ENCODE results near the gene DTX3. TPM values are rescaled to one million over a fixed set of nuclear protein-coding genes. Genes with fewer than 3 reads are reported as not detected.
"Not testable (repeated sequence)": the region's sequence is repeated elsewhere in the genome, so short reads cannot be mapped to it uniquely, and the experiment has no call there.

DTX3 gene
- total RNA-seq, 1 donor from 2014 or later, result 21.7 TPM

DNA sequence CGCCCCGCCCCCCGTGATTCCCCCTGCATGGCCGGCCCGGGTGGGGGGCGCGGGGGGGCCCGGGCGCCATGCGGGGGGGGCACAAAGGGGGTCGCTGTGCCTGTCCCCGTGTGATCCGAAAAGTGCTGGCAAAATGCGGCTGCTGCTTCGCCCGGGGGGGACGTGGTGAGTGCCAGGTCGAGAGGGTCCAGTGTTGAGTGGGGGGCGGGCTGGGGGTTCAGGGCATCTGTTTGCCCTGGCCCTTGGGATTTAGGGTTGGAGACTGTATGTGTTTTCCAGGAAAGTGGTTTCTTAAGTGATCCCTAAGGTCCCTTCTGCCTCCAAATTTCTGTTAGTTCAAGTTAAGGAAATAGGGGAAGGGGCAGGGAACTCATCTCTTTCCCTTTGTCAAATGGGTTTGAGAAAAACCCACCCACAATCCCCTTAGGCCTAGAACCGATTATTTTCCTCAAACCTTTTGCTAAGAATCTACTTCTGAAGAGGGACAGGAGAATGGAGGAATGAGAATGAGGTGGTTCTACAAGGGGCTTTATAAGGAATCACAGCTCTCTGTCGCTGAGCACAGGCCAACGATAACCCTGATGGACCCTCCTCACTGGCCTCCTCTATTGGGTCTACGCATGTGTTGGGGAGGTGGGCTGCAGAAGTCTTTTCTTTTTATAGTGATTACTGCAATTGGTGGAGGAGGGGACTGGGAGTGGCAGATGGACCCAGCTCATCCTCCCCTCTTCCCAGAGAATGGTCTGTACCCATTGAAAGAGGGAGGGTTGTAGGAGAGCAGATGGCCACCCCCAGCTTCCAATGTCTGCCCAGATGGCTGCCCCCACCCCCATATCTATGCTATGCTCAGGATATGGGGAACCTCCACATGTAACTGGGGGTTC, 7.4 kb downstream of the DTX3 start:
- DNase-seq (ENCODE audit: low spot score), result no peak
- H3K36me3 Mint-ChIP-seq (ENCODE audit: low read depth), result no peaks in the 10 kb centered on the region
- peaks cover 41% of the 10 kb centered on the region for H3K27me3 Mint-ChIP-seq (ENCODE audit: low read depth)
- intact Hi-C loops (cut with micrococcal nuclease), result no loop called here
- H3K27ac Mint-ChIP-seq, result no peak overlapping the region
- peaks cover 2% of the 10 kb centered on the region for H3K4me1 Mint-ChIP-seq (ENCODE audit: low read depth)
- H3K9me3 Mint-ChIP-seq, result no peaks in the 10 kb centered on the region
- peak overlapping the region; percentile 56 for H3K4me3 Mint-ChIP-seq (ENCODE audit: low read depth)

DNA sequence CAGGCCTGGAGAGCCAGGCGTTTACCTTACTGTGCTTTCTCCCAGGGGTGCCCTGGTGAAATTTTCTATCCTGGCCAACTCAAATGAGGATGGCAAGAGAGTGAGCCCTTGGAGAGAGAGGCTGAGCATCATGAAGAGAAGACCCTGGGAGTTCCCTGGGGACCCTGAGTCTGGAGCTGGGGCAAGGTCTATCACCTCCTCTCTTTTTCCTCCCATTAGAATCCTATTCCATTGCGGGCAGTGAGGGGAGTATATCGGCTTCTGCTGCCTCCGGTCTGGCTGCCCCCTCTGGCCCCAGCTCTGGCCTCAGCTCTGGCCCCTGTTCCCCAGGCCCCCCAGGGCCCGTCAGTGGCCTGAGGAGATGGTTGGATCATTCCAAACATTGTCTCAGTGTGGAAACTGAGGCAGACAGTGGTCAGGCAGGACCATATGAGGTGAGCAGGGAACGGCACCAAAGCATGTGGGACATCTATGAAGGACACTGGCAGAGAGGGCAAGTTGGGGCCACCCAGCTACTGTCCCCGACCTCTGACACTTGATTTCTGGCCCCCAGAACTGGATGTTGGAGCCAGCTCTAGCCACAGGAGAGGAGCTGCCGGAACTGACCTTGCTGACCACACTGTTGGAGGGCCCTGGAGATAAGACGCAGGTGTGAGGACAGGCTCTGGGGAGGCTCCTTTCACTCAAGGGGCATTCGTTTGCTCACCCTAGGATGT, 8.2 kb downstream of the DTX3 start:
- Mint-ChIP-seq H3K9me3 (no peaks in the 10 kb centered on the region), H3K4me1 (ENCODE audit: low read depth) (peaks cover 2% of the 10 kb centered on the region), H3K4me3 (ENCODE audit: low read depth) (no peak overlapping the region), H3K36me3 (ENCODE audit: low read depth) (no peaks in the 10 kb centered on the region), H3K27ac (no peak overlapping the region), H3K27me3 (ENCODE audit: low read depth) (peaks cover 49% of the 10 kb centered on the region)
- intact Hi-C loops (cut with micrococcal nuclease), result no loop called here
- DNase-seq (ENCODE audit: low spot score), result no peak

GRCh38 chr12:57613427-57614109, 8.9 kb downstream of the DTX3 start:
- Mint-ChIP-seq H3K9me3 (no peaks in the 10 kb centered on the region), H3K4me3 (ENCODE audit: low read depth) (no peak overlapping the region), H3K4me1 (ENCODE audit: low read depth) (peaks cover 2% of the 10 kb centered on the region), H3K27me3 (ENCODE audit: low read depth) (peaks cover 53% of the 10 kb centered on the region), H3K27ac (no peak overlapping the region), H3K36me3 (ENCODE audit: low read depth) (no peaks in the 10 kb centered on the region)
- DNase-seq (ENCODE audit: low spot score), result no peak
- intact Hi-C loops (cut with micrococcal nuclease), result no loop called here

DNA sequence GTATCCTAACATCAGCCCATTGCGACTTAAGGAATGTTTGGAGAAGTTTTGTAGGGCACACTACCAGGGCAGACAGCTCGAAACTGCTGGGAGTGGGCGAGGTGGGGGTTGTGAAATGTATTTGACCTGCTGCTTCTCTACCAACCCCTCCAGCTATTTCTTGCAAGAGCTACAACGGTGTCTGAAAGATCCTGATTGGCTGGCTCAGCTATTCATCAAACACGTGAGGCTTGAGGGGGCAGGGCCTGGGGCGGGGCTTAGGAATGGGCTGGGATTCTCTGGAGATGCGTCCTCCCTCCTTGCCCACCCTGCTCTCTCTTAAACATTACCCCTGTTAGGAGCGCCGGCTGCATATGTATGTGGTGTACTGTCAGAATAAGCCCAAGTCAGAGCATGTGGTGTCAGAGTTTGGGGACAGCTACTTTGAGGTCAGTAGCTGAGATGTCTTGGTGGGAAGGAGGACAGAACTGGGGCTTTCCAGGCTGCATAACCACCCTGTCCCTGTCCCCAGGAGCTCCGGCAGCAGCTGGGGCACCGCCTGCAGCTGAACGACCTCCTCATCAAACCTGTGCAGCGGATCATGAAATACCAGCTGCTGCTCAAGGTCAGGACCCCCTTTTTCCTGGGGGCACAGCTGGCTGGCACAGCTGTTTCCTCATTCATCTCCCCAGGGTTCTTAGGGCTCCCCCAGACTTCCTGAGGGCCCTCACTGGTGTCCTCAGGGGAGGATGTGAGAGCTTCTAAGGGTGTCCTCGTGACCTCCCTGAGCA, 9.7 kb downstream of the DTX3 start:
- Mint-ChIP-seq H3K36me3 (ENCODE audit: low read depth) (no peaks in the 10 kb centered on the region), H3K27me3 (ENCODE audit: low read depth) (peaks cover 60% of the 10 kb centered on the region), H3K9me3 (no peaks in the 10 kb centered on the region), H3K4me3 (ENCODE audit: low read depth) (no peak overlapping the region), H3K4me1 (ENCODE audit: low read depth) (peaks cover 5% of the 10 kb centered on the region), H3K27ac (no peak overlapping the region)
- intact Hi-C loops (cut with micrococcal nuclease), result no loop called here
- DNase-seq (ENCODE audit: low spot score), result no peak

DNA sequence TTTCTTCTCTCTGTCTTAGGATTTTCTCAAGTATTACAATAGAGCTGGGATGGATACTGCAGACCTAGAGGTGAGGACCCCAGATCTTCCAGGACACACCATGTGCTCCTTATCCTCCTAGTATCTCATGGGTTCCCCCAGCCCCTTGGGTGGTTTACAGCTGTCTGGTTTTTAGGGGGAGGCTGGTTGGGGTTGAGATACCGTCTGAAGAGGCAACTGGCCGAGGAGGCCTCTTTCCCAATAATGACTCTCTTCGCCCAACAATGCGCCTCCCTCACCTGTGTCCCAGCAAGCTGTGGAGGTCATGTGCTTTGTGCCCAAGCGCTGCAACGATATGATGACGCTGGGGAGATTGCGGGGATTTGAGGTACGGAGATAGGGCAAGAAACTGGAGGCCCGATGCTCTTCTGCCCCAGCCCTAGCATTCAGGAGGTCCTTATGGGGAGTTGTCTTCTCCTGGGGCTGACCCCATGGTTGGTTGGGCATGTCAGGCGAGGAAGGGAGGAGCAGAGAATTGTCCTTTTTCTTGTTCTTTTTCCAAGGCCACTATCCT, 10.4 kb downstream of the DTX3 start:
- no peaks in the 10 kb centered on the region for H3K9me3 Mint-ChIP-seq
- no peak for DNase-seq (ENCODE audit: low spot score)
- peaks cover 65% of the 10 kb centered on the region for H3K27me3 Mint-ChIP-seq (ENCODE audit: low read depth)
- no peak overlapping the region for H3K27ac Mint-ChIP-seq
- peaks cover 5% of the 10 kb centered on the region for H3K4me1 Mint-ChIP-seq (ENCODE audit: low read depth)
- H3K36me3 Mint-ChIP-seq (ENCODE audit: low read depth), result no peaks in the 10 kb centered on the region
- intact Hi-C loops (cut with micrococcal nuclease), result no loop called here
- H3K4me3 Mint-ChIP-seq (ENCODE audit: low read depth), result no peak overlapping the region

DNA sequence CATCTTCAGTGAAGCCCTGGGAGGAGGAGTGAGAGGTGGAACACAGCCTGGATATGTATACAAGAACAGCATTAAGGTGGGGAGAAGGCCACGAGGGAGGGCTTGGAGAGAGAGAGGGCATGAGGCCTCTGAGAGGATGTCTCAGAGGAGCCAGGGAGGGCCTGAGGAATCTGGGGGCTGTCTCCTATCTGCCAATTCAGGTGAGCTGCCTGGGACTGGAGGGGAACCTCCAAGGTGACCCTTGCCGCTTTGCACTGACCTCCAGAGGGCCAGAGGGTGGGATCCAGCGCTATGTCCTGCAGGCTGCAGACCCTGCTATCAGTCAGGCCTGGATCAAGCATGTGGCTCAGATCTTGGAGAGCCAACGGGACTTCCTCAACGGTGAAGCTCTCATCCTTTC, 11.0 kb downstream of the DTX3 start:
- Mint-ChIP-seq H3K9me3 (no peaks in the 10 kb centered on the region), H3K36me3 (ENCODE audit: low read depth) (no peaks in the 10 kb centered on the region), H3K27me3 (ENCODE audit: low read depth) (peaks cover 68% of the 10 kb centered on the region), H3K27ac (no peak overlapping the region), H3K4me3 (ENCODE audit: low read depth) (no peak overlapping the region), H3K4me1 (ENCODE audit: low read depth) (peaks cover 4% of the 10 kb centered on the region)
- intact Hi-C loops (cut with micrococcal nuclease), result no loop called here
- no peak for DNase-seq (ENCODE audit: low spot score)

GRCh38 chr12:57616383-57617101, 11.9 kb downstream of the DTX3 start:
- Mint-ChIP-seq H3K4me3 (ENCODE audit: low read depth) (no peak overlapping the region), H3K4me1 (ENCODE audit: low read depth) (peaks cover 9% of the 10 kb centered on the region), H3K36me3 (ENCODE audit: low read depth) (no peaks in the 10 kb centered on the region), H3K27me3 (ENCODE audit: low read depth) (peaks cover 76% of the 10 kb centered on the region), H3K27ac (no peak overlapping the region), H3K9me3 (no peaks in the 10 kb centered on the region)
- intact Hi-C loops (cut with micrococcal nuclease), result no loop called here
- no peak for DNase-seq (ENCODE audit: low spot score)

GRCh38 chr12:57617942-57618341, 13.3 kb downstream of the DTX3 start:
- no peak for DNase-seq (ENCODE audit: low spot score)
- H3K9me3 Mint-ChIP-seq, result no peaks in the 10 kb centered on the region
- no peak overlapping the region for H3K27ac Mint-ChIP-seq
- peaks cover 15% of the 10 kb centered on the region for H3K4me1 Mint-ChIP-seq (ENCODE audit: low read depth)
- intact Hi-C loops (cut with micrococcal nuclease), result no loop called here
- H3K4me3 Mint-ChIP-seq (ENCODE audit: low read depth), result no peak overlapping the region
- peaks cover 80% of the 10 kb centered on the region for H3K27me3 Mint-ChIP-seq (ENCODE audit: low read depth)
- no peaks in the 10 kb centered on the region for H3K36me3 Mint-ChIP-seq (ENCODE audit: low read depth)

- H3K27me3 Mint-ChIP-seq (ENCODE audit: low read depth), result peaks cover 84% of the 10 kb centered on the region
- DNase-seq (ENCODE audit: low spot score); intact Hi-C loops (cut with micrococcal nuclease); H3K36me3 Mint-ChIP-seq (ENCODE audit: low read depth); H3K4me3 Mint-ChIP-seq (ENCODE audit: low read depth); H3K27ac Mint-ChIP-seq; H3K9me3 Mint-ChIP-seq: not testable (repeated sequence)
- H3K4me1 Mint-ChIP-seq (ENCODE audit: low read depth), result peaks cover 15% of the 10 kb centered on the region
Observed at GRCh38 chr12:57618431-57618830, 13.8 kb downstream of the DTX3 start.

DNA sequence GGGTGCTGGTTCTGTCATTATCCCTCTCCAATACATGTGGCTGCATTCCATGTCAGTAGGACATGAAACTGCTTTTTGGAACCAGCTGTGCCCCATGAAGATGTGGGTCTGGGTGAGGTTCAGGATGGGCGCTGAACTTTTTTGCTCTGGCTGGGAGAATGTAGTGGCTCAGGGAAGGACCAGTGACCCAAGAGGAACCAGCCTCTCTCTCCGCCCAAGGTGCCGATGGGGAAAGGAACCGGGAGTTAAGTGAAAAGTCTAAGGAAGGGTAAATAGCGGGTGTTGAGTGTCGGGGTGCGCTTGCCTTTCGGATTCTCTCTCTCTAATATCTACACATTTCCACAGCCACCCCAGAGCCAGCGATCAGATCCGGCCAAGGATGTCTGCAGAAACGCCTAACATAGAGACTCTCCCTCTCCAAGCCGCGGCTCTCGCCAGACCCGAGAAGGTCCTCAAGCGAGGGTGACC, 14.4 kb downstream of the DTX3 start:
- H3K9me3 Mint-ChIP-seq, result no peaks in the 10 kb centered on the region
- peaks cover 87% of the 10 kb centered on the region for H3K27me3 Mint-ChIP-seq (ENCODE audit: low read depth)
- DNase-seq (ENCODE audit: low spot score), result no peak
- H3K4me3 Mint-ChIP-seq (ENCODE audit: low read depth), result peak overlapping the region; percentile 47
- no peaks in the 10 kb centered on the region for H3K36me3 Mint-ChIP-seq (ENCODE audit: low read depth)
- intact Hi-C loops (cut with micrococcal nuclease), result no loop called here
- peaks cover 15% of the 10 kb centered on the region for H3K4me1 Mint-ChIP-seq (ENCODE audit: low read depth)
- no peak overlapping the region for H3K27ac Mint-ChIP-seq

DNA sequence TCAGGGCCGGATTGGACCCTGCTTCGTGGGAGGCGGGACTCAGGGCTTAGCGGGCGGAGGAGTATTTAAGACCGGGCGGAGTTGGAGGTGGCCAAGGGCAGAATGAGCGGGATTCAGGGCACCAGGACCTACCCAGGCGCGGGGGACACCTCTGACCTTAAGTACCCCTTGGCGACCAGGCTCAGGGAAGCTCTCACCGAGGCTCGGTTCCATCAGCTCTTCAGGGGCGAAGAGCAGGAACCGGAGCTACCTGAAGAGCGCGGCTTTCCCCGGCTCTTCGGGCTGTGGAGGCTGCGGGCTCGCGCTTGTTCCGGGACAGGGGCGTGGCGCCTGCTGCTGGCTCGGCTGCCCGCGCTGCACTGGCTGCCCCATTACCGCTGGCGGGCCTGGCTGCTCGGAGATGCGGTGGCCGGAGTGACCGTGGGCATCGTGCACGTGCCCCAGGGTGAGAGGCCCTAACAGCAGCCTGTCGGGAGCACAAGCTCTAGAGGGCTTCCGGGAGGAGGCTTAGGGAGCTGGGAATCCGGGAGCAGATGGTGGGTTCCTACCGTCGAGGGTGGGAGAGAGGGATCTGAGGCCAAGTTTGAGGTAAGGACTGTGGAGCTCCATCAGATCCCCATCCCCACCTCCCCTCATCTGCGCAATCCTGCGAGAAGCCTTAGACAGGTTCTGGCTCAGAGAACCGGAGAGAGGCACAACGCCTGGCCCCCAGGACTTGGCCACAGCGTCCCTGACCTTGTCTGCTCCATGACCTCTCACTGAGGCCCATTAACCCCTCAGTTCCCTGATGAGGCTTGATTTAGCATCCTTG, 15.0 kb downstream of the DTX3 start:
- H3K27ac Mint-ChIP-seq, result no peak overlapping the region
- no peak for DNase-seq (ENCODE audit: low spot score)
- peaks cover 87% of the 10 kb centered on the region for H3K27me3 Mint-ChIP-seq (ENCODE audit: low read depth)
- H3K36me3 Mint-ChIP-seq (ENCODE audit: low read depth), result no peaks in the 10 kb centered on the region
- H3K4me3 Mint-ChIP-seq (ENCODE audit: low read depth), result peak overlapping the region; percentile 47
- intact Hi-C loops (cut with micrococcal nuclease), result loop anchor here (2.0 to 5.0 kb wide), 2 partner anchors 161 to 377 kb away; partner anchors contain the start of gene GLI1
- peaks cover 15% of the 10 kb centered on the region for H3K4me1 Mint-ChIP-seq (ENCODE audit: low read depth)
- no peaks in the 10 kb centered on the region for H3K9me3 Mint-ChIP-seq

Measured in activated T-helper 2 cell treated with anti-CD3 and anti-CD28 coated beads, Interferon-gamma antibody, Interleukin-2, Interleukin-4, amounts not matched to agents 10 μg/mL and 5 μg/mL and 100 μg/mL, durations not matched to agents 14 hours and 24 hours and 36 hours (primary cell).